Globus pallidus (tissue), 1 donor: ENCODE measurements around the gene BTNL2.
A peak's percentile ranks its signal among the peaks of the same experiment; 100 is the strongest.
"Not testable (repeated sequence)": the region's sequence is repeated elsewhere in the genome, so short reads cannot be mapped to it uniquely, and the experiment has no call there.

ENCODE experiments used
- DNase-seq: peaks from one replicate; pipeline ENCODE4 v3.0.0-alpha.2; 2015; ENCODE audit warnings: low spot score

BTNL2 gene

GRCh38 chr6:32406857-32407256 is at the start of gene BTNL2:
Gene BTNL2, minus strand, starts transcription at chr6:32407181. Its CDS starts 58 bp downstream, at chr6:32407123.
- no peak for DNase-seq

GRCh38 chr6:32449088-32449736 is 42.2 kb upstream of the BTNL2 start:
- no peak for DNase-seq

- no peak for DNase-seq
These were observed 41.0 kb upstream of the BTNL2 start for GRCh38 chr6:32447932-32448331.

- no peak for DNase-seq
These were observed 38.4 kb upstream of the BTNL2 start for GRCh38 chr6:32445321-32445854.

- DNase-seq, result no peak
These were observed 37.5 kb upstream of the BTNL2 start for GRCh38 chr6:32444433-32444832.

GRCh38 chr6:32442977-32443552 is 36.1 kb upstream of the BTNL2 start:
- DNase-seq, result no peak

- no peak for DNase-seq
These were observed 35.3 kb upstream of the BTNL2 start for GRCh38 chr6:32442243-32442667.

- peak; percentile 67 for DNase-seq
These were observed 32.7 kb upstream of the BTNL2 start, which contains the start of gene HLA-DRA for GRCh38 chr6:32439602-32440214. Gene HLA-DRA, plus strand, starts transcription at chr6:32439887. Its CDS starts 64 bp downstream, at chr6:32439951.

- no peak for DNase-seq
These were observed 32.2 kb upstream of the BTNL2 start for GRCh38 chr6:32439139-32439538.

GRCh38 chr6:32436995-32437836 is 30.2 kb upstream of the BTNL2 start:
- DNase-seq, result peak; percentile 49

- no peak for DNase-seq
These were observed 29.2 kb upstream of the BTNL2 start for GRCh38 chr6:32436186-32436585.

GRCh38 chr6:32433950-32434349 is 27.0 kb upstream of the BTNL2 start:
- not testable (repeated sequence) for DNase-seq

GRCh38 chr6:32432050-32432450 is 25.1 kb upstream of the BTNL2 start:
- DNase-seq, result no peak

GRCh38 chr6:32431142-32431541 is 24.2 kb upstream of the BTNL2 start:
- no peak for DNase-seq

GRCh38 chr6:32430179-32430578 is 23.2 kb upstream of the BTNL2 start:
- DNase-seq, result no peak

- no peak for DNase-seq
These were observed 21.0 kb upstream of the BTNL2 start for GRCh38 chr6:32427934-32428474.

GRCh38 chr6:32427218-32427617 is 20.2 kb upstream of the BTNL2 start:
- DNase-seq, result no peak

GRCh38 chr6:32426338-32426737 is 19.4 kb upstream of the BTNL2 start:
- no peak for DNase-seq

- DNase-seq, result no peak
These were observed 17.8 kb upstream of the BTNL2 start for GRCh38 chr6:32424589-32425300.

- no peak for DNase-seq
These were observed 9.1 kb upstream of the BTNL2 start for GRCh38 chr6:32416036-32416435.

- peak; percentile 58 for DNase-seq
These were observed 8.6 kb upstream of the BTNL2 start for GRCh38 chr6:32415521-32416019.
